Activated effector memory CD4-positive, alpha-beta T cell treated with Interleukin-2 at 50 U/mL for 16 hours (primary cell): ENCODE measurements around the gene PDCD7.
A peak's percentile ranks its signal among the peaks of the same experiment; 100 is the strongest.
"Not testable (repeated sequence)": the region's sequence is repeated elsewhere in the genome, so short reads cannot be mapped to it uniquely, and the experiment has no call there.

Experiments used
- DNase-seq: peaks from one replicate; pipeline ENCODE4 v3.0.0-alpha.2; 2020

PDCD7 gene

DNA sequence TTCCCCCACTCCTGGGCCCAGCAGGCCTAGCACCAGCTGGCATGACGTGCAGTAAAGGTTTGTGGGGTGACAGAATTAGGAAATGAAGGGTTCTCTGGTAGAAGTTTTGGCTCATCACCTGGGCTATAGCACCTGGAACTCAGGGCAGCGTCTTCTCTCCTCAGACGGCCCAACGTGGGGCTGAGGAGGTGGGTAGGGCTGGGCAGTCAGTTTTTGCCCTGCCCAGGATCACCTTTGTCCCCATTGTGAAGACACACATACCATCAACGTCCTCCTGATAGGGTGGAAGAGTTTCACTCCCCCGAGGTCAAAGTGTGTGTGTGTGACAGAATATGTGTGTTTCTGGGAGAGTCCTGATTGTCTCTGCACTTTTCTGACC lies 45.0 kb downstream of the PDCD7 start:
- DNase-seq: no peak

DNA sequence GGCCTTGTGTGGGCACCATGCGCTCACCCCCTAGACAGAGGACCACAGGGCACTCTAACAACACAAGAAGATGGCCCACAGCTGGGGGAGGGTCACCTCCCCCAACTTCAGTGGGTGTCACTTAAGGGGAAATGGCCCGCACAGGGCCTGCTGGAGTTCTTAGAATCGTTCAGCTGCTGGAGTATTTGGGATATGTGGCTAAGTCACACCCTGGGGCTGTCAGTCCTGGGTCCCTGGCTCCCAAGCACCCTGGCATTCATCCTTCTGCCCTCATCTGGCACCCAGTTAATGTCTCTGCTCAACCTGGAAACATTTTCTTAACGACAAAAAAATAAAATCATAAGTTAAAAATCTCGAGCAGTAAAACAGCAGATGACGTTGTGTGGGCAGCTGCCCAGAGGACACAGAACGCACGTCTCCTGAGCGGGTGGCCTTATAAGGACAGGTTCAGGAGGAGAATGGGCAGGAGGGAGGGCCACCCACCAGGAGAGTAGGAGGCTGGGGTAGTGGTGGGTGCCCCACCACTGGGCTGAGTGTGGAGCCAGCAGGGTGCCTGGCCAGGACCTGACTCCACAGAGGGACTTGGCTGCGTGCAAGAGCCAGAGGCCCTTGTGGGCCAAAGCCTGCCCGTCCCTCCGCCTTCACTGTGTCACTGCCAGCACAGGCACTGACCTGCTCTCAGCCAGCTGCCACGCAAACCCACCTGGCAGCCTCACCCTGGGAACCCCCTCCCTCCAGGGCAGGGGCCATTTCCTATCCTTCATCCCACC lies 45.5 kb downstream of the PDCD7 start:
- no peak for DNase-seq

GRCh38 chr15:65087411-65087810 lies 46.2 kb downstream of the PDCD7 start:
- DNase-seq: no peak

GRCh38 chr15:65086680-65087111 lies 46.9 kb downstream of the PDCD7 start:
- DNase-seq: no peak

- DNase-seq: no peak
Measured at GRCh38 chr15:65085990-65086679, 47.5 kb downstream of the PDCD7 start.

DNA sequence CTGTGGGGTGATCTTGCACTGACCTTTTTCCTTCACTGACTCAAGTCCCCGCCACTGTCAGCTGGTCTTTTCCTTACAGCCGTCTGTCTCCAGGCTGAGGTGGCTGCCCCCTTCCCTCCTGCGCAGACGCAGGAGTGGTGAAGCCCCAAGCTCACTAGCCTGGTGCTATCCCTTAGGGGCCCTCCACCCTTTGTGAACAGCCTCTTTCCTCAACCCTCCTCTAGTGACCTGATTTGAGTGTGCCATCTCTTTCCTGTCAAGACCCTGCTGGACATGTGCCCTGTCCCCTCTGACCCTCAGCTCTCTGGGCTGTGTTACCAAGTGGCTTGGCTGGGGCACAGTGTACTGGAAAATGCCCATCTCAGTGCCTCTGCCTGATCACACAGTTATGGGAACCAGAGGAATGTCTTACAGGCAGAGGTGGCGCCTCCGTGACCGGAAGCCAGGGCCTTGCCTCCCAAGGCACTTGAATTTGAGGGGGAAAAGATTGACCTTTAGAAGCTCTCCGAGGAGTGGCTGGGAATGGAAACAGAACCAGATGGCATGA lies 48.3 kb downstream of the PDCD7 start:
- no peak for DNase-seq

GRCh38 chr15:65084500-65085206 lies 49.0 kb downstream of the PDCD7 start:
- DNase-seq: no peak

DNA sequence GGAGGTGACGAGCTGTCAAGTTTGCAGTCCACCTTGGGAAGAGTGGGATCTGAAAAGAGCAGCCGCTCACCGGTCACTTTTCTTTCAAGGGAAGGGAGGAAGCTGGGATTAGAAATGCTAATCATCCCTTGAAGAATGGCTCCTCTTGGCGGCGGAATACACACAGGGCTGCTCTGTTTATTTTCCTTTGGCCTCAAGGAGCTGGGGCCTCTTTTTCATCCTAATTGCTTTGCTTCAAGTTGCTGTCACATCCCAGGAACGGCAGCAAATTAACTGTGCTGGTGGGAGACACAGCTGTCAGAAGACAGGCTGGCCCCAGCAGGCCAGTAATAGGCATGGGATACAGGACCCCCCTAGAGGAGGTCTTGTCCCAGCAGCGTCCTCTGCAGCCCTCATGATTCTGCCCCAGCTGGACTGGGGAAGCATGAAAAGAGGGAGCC lies 50.3 kb downstream of the PDCD7 start:
- DNase-seq: no peak

DNA sequence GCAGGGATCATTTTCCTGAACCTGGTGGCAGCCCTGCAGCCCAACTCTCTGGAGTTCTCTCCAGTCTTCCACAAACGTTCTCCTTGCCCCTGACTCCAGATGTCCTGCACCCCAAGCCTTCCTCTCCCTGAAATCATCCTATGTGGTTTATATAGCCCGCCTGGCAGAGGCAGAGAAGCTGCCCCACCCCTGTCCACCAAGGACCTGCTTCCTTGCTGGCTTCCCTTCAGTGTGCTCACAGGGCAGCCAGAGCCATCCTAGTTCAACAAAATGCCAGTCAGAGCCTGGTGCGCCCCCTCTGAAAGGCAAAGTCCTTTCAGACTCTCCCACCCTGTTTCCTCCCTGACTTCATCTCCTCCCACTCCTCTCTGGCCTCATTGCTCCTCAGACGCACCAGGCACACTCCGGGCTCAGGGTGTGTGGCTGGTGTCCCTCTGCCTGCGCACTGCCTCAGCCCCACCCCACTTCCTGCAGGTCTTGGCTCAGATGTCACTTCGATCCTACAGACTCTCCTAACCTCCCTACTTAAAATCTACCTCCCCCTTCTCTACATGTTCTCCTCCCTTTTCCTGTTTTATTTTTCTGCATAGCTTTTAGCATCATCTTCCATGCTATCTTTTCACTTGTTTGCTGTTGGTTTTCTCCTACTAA lies 51.2 kb downstream of the PDCD7 start:
- DNase-seq: peak; percentile 5

DNA sequence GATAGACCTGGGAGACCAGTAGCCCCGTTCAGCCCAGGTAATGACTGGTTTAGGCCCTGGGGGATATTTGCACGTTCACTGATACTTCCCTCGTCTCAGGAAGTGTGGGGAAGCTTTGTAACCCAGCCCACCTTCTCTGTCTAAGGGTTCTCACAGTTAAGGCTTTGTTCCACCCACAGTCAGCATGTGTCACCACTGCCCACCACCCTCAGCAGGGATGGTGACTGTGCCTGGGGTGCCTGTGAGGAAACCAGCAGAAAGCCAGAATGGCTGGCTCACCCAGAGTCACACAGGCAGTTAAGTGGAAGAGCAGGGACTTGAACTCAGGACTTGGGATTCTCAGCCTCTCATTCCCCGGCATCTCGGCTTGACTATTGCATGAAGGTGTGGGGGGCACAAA lies 51.9 kb downstream of the PDCD7 start:
- DNase-seq: no peak

DNA sequence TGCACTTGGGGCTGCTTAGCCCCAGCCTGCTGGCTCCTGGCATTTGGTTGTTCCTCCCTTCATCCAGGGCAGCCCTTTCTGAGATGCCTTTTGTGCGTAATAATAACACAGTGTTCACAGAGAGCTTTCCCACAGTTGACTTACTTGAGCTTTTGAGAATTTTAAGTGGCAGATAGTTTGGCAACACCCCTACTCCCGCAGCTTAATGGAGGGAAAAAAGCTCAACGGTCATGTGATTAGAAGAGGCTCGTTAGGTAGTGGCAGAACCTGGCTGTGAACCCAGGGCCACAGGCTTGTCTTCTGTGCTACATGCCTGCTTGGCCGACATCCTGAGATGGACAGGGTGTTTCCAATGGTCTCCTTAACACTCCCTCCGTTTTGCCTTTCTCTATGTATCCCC lies 52.3 kb downstream of the PDCD7 start:
- DNase-seq: no peak

DNA sequence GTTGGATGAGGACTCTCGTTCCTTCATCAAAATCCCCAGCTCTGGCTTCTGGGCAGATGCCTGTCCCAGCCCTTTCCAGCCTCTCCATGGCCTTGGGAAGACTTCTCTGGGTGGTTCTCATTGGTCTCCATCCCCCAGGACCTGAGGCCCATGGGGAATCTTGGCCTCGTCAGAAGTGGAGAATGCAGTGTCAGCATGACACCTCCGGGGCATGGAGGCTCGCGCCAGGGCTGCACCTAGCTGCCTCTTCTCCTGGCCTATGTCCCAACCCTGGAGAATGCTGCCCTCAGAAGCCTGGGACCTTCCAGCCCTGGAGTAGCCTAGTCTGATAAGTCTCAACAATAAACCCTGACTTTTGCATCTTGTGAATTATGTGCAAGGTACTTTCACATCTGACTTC lies 54.0 kb downstream of the PDCD7 start:
- DNase-seq: no peak

DNA sequence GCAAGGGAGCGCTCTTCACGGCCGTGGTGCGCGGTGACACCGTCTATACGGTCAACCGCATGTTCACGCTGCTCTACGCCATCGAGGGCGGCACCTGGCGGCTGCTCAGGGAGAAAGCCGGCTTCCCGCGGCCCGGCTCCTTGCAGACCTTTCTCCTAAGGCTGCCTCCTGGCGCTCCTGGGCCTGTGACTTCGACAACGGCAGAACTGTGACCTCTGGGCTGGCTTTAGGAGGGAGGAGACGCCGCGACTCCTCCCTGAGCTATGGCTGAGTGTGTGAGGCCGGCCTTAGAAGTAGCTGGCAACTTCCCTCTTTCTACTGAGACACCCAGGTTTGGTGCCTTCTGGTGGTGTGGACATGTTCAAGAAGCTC lies 55.6 kb downstream of the PDCD7 start:
- DNase-seq: peak; percentile 15

DNA sequence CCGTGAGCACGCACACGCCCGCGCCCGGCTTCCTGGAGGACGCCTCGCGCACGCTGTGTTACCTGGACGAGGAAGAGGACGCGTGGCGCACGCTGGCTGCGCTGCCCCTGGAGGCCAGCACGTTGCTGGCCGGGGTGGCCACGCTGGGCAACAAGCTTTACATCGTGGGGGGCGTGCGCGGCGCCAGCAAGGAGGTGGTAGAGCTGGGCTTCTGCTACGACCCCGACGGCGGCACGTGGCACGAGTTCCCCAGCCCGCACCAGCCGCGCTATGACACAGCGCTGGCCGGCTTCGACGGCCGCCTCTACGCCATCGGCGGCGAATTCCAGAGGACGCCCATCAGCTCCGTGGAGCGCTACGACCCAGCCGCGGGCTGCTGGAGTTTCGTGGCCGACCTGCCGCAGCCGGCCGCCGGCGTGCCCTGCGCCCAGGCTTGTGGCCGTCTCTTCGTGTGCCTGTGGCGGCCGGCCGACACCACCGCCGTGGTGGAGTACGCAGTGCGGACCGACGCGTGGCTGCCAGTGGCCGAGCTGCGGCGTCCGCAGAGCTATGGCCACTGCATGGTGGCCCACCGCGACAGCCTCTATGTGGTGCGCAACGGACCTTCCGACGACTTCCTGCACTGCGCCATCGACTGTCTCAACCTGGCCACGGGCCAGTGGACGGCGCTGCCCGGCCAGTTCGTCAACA lies 56.2 kb downstream of the PDCD7 start:
- DNase-seq: no peak

DNA sequence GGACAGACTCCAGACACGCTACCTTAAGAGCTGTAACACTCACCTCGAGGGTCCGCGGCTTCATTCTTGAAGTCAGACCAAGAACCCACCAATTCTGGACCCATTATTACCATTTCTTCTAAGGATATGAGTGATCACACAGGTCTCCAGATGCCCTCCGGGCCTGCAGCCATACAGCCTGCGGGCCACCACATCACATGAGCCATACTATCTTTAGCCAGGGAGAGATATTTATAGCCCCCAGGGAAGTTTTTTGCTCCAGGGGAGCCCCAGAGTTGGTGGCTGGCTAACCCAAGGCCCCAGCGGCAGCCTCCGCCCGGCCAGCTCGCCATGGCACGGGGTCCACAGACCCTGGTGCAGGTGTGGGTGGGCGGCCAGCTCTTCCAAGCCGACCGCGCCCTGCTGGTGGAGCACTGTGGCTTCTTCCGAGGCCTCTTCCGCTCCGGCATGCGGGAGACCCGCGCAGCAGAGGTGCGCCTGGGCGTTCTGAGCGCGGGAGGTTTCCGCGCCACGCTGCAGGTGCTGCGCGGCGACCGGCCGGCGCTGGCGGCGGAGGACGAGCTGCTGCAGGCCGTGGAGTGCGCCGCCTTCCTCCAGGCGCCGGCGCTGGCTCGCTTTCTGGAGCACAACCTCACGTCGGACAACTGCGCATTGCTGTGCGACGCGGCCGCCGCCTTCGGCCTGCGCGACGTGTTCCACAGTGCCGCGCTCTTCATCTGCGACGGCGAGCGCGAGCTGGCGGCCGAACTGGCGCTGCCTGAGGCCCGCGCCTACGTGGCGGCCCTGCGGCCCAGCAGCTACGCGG lies 56.9 kb downstream of the PDCD7 start, which contains the start of gene KBTBD13:
TSS of gene KBTBD13 (plus strand) at position 261 of the 805 bp plus-strand sequence. CDS start at position 331, 70 bp downstream.
- no peak for DNase-seq

- not testable (repeated sequence) for DNase-seq
Measured at GRCh38 chr15:65075607-65076395, 57.8 kb downstream of the PDCD7 start.

DNA sequence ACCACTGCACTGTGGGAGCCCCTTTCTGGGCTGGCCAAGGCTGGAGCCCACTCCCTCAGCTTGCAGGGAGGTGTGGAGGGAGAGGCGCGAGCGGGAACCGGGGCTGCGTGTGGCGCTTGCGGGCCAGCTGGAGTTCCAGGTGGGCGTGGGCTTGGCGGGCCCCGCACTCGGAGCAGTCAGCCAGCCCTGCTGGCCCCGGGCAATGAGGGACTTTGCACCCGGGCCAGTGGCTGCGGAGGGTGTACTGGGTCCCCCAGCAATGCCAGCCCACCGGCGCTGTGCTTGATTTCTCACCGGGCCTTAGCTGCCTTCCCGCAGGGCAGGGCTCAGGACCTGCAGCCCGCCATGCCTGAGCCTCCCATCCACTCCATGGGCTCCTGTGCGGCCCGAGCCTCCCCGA lies 58.7 kb downstream of the PDCD7 start:
- not testable (repeated sequence) for DNase-seq

DNA sequence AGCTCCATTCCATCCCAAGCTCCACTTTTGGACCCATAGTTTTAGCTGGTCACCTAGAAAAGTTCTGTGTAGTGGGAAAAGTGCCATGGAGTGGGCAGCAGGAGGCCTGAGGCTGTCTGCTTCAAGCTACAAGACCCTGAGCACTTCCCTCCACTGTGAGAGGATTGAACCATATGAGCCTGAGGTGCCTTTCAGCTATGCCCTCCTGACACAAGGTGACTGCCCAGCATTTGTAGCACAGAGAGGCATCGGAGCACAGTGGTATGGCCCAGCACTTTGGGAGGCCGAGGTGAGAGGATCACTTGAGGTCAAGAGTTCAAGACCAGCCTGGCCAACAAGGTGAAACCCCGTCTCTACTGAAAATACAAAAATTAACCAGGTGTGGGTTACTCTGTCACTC lies 61.0 kb downstream of the PDCD7 start:
- DNase-seq: no peak

DNA sequence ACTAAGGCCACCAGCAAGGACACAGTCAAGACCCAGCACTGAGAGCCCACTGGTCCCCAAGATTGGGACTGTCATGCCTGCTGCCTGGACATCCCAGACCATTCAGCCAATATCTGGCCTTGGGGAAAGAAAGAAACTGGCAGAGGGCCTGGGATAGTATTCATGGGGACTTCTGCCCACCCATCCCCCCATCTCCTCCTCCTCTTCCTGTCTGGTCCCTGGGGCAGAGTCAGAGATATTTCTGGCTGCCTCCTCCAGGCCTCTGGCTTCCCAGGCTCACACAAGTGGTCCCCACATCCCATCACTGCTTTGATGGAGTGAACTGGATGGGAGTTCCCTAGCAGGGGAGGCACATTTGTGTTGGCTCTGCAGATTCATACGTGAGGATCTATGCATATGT lies 61.6 kb downstream of the PDCD7 start:
- no peak for DNase-seq

DNA sequence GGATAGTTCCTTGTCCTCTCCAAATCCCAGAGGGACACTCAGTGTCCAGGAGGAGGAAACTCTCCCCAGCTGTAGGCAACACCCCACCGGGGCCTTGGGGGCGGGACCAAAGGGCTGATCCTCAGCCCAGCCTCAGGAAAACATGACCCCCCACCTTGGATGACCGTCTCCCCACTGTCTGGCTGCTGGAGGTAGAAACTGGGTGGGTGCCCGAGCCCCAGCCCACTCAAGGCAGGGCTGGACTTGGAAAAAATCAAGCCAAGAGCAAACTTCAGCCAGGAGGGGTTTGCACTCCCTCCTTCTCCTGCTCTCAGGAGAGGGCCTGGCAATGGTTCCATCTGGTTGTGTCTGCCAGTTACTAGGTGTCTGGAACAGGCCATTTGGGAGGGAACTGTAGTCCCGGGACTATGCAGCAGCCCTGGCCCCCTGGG lies 62.2 kb downstream of the PDCD7 start:
- no peak for DNase-seq
